GM12873 (cell line): ENCODE measurements around the gene NRAP.

ENCODE experiments used
- CTCF ChIP-seq: IDR thresholded peaks from 2 replicates; pipeline ENCODE4 v1.5.1; 2012; ENCODE audit warnings: low read depth, mild to moderate bottlenecking, moderate library complexity, low read length, control low read depth; ENCODE audit not compliant: insufficient read depth; ENCODE audit errors: missing control alignments

Gene NRAP

GRCh38 chr10:113566888-113567287 lies 97.0 kb downstream of the NRAP start:
- no peak for TF ChIP-seq CTCF

- no peak for TF ChIP-seq CTCF
These were observed 98.5 kb downstream of the NRAP start for GRCh38 chr10:113565364-113565763.

- peak; percentile 99 for TF ChIP-seq CTCF
These were observed 100.3 kb downstream of the NRAP start for GRCh38 chr10:113563306-113564088.

- TF ChIP-seq CTCF: no peak
These were observed 101.1 kb downstream of the NRAP start for GRCh38 chr10:113562704-113563103.

- TF ChIP-seq CTCF: no peak
These were observed 101.8 kb downstream of the NRAP start for GRCh38 chr10:113562069-113562468.

GRCh38 chr10:113561214-113561613 lies 102.6 kb downstream of the NRAP start:
- TF ChIP-seq CTCF: no peak

GRCh38 chr10:113560071-113560470 lies 103.8 kb downstream of the NRAP start:
- no peak for TF ChIP-seq CTCF
